Measurements from ENCODE around the gene SLC51B.

DNA sequence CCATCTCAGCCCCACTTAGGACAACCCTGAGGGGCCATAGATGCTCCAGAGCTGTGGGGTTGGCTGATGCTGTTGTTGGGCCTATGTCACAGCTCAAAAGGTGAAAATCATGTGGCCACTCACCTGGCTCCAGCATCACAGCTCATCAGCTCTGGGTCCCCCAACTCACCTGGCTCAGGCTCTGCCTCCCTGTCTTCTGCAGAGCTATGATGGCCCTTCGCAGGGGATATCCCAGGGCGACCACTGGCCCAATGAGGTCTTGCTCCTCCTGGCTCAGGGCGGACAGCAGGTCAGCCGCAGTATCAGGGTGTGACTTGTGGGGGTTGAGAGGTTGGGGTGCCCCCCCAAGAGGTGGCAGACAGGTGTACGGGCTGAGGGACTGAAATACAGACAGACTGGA is 54.1 kb downstream of the SLC51B start:
- TF ChIP-seq POLR2A (IDR thresholded peaks at IDR 0.05; ENCODE audit: low read depth, low read length) (no peak), POLR2AphosphoS5 (IDR thresholded peaks at IDR 0.05; ENCODE audit: low read depth, low read length) (no peak)

All from GM12891 (cell line).